Right lobe of liver (tissue), 4 donors: ENCODE results near the gene MEIS2.

ENCODE experiments used
- POLR2A ChIP-seq: fragments of 450-650 bp; IDR thresholded peaks from one replicate; pipeline ENCODE4 v1.6.1; 2017; ENCODE audit warnings: antibody characterized with exemption, mild to moderate bottlenecking
- TF ChIP-seq, protein P1 (sequence below), 4 donors: fragments of 200-600 bp in 3 of 4; fragments of 450-650 bp in 1 of 4; IDR thresholded peaks; one replicate each; pipeline versions ENCODE4 v1.5.1 to v1.8.0; 2016 to 2022; ENCODE audit warnings: antibody characterized with exemption in 4 of 4, mild to moderate bottlenecking in 2 of 4
- donor health status: DM: no; HTN: no; CAD: no.
- donor health status: DM: no; HTN: no; CAD: no.
- donor health status: DM: no; HTN: yes; CAD: no.

DNA sequence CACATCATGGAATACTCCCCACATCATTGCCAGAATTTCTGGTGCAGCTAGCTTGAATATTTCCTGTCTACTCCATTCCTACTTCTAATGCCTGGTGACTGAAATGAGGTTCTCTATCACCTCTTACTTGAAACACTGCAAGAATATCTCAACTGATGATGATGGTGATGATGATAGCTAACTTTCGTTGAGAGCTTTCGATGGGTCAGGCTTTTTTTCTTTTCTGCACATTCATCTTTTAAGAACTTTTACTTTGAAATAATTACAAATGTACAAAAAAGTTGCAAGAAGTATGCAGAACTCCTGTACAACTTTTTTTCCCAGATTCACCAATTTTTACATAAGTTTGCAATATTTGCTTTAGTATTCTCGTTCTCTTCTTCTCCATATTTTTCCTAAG, 233.5 kb downstream of the MEIS2 start:
- TF ChIP-seq, protein P1, sequence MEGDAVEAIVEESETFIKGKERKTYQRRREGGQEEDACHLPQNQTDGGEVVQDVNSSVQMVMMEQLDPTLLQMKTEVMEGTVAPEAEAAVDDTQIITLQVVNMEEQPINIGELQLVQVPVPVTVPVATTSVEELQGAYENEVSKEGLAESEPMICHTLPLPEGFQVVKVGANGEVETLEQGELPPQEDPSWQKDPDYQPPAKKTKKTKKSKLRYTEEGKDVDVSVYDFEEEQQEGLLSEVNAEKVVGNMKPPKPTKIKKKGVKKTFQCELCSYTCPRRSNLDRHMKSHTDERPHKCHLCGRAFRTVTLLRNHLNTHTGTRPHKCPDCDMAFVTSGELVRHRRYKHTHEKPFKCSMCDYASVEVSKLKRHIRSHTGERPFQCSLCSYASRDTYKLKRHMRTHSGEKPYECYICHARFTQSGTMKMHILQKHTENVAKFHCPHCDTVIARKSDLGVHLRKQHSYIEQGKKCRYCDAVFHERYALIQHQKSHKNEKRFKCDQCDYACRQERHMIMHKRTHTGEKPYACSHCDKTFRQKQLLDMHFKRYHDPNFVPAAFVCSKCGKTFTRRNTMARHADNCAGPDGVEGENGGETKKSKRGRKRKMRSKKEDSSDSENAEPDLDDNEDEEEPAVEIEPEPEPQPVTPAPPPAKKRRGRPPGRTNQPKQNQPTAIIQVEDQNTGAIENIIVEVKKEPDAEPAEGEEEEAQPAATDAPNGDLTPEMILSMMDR (IDR thresholded peaks at IDR 0.05): no peak
- no peak for TF ChIP-seq POLR2A
